A549 (cell line): ENCODE results near the gene GIMD1.

Experiments used
- GATA3 ChIP-seq: IDR thresholded peaks from 2 replicates; pipeline ENCODE4 v1.6.1; 2012; ENCODE audit warnings: borderline replicate concordance
- MYC ChIP-seq: IDR thresholded peaks from 2 replicates; pipeline ENCODE4 v1.6.1; 2012; ENCODE audit warnings: mild to moderate bottlenecking, inconsistent platforms, low read length, improper control_type of control experiment, borderline replicate concordance
- TF ChIP-seq, protein P1 (sequence below): fragments of >200 bp; sonication (Bioruptor Twin); formaldehyde crosslinking; IDR thresholded peaks from 3 replicates; pipeline ENCODE4 v1.5.1; 2016

- TF ChIP-seq GATA3 (no peak), MYC (no peak)
- TF ChIP-seq, protein P1, sequence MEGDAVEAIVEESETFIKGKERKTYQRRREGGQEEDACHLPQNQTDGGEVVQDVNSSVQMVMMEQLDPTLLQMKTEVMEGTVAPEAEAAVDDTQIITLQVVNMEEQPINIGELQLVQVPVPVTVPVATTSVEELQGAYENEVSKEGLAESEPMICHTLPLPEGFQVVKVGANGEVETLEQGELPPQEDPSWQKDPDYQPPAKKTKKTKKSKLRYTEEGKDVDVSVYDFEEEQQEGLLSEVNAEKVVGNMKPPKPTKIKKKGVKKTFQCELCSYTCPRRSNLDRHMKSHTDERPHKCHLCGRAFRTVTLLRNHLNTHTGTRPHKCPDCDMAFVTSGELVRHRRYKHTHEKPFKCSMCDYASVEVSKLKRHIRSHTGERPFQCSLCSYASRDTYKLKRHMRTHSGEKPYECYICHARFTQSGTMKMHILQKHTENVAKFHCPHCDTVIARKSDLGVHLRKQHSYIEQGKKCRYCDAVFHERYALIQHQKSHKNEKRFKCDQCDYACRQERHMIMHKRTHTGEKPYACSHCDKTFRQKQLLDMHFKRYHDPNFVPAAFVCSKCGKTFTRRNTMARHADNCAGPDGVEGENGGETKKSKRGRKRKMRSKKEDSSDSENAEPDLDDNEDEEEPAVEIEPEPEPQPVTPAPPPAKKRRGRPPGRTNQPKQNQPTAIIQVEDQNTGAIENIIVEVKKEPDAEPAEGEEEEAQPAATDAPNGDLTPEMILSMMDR = no peak
Measured at GRCh38 chr4:106337916-106338315, 30.7 kb downstream of the GIMD1 start.
